H4 (cell line): ENCODE data around the gene PPIF. TPM values are rescaled to one million over a fixed set of nuclear protein-coding genes. Genes with fewer than 3 reads are reported as not detected.

Experiments
- DNase-seq: peaks from one replicate; pipeline ENCODE4 v3.0.0-alpha.2; 2015; ENCODE audit warnings: low spot score
- total RNA-seq: library from RNA; depleted of rRNA; stranded (reverse); fragments of >200 nt; shearing (Covaris generic); gene quantifications from 2 replicates; pipeline ENCODE4 v1.2.3, GENCODE V29; 2014; rRNA removed

The PPIF gene
- total RNA-seq, 1 experiment from 2014 or later: 52.3 TPM

GRCh38 chr10:79401015-79401921 is 54.0 kb downstream of the PPIF start:
- no peak for DNase-seq

- no peak for DNase-seq
These were observed 55.3 kb downstream of the PPIF start for GRCh38 chr10:79402625-79402946.

DNA sequence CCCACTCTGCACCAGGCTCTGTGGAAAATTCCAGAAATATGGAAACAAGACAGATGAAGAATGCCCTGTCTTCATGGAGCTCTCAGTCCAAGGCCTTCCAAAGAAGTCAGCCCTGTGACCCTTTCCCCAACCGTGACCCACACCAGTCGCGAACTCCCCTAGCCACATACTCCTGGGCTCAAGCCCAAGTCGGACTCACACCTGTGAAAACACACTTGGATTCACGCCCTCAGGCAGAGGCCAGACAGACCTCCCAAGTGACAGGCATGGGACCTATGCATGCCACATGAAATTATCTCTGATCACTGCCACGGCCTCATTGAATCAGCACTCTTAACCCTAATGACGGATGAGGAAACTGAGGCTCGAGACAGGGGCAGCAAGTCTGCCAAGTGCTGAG is 55.7 kb downstream of the PPIF start:
- no peak for DNase-seq

DNA sequence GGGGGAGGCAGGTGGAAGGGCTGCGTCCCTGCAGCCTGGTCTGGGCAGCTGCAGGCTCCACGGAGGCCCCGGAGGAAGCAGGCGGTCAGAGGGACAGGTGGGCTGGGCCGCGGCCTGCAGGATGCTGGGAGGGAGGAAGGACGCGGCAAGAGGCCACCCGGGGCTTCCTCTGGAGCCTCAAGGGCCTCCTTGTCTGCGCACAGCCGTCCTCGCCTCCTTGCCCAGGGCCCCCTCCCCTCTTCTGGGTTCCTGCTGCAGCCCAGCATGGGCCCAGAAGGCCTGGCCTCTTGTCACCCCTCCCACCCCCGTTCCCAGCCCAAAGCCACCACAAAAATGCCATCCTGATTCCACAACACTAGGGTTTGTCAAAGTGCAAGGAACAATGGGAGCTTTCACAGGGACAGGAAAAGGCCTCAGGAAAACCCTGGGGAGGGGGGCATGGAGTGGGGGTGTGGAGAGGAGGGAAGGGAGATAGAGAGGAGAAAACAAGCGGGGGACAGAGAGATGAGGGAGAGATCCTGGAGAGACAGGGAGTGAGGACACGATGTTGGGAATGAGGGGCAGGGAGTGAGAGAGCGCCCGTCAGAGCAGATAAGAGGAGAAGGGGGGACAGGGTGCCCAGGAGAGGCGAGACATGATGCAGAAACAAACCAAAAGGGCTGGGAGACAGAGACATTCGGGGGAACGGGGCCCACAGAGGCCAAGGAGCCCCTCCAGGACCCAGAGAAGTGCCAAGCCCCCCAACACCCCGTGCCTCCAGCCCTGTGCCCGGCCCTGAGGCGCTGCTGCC is 56.4 kb downstream of the PPIF start:
- peak; percentile 85 for DNase-seq

DNA sequence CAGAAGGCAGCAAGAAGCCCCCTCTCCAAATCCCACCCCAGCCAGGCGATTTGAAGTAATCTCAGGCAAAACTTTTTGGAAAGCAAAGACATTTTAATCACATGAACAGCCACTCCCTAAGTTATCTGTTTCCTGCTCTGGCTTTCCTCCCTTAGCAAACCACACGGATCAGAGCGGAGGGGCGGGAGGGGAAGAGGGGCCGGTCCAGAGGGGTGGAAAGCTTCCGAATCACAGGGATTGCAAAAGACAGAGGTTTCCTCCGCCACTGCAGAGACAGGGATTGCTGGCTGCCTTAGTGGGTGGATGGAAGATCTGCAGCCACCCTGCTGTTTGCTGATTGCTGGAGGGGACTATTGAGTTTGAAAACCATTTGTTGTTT is 57.0 kb downstream of the PPIF start:
- DNase-seq: peak; percentile 57

DNA sequence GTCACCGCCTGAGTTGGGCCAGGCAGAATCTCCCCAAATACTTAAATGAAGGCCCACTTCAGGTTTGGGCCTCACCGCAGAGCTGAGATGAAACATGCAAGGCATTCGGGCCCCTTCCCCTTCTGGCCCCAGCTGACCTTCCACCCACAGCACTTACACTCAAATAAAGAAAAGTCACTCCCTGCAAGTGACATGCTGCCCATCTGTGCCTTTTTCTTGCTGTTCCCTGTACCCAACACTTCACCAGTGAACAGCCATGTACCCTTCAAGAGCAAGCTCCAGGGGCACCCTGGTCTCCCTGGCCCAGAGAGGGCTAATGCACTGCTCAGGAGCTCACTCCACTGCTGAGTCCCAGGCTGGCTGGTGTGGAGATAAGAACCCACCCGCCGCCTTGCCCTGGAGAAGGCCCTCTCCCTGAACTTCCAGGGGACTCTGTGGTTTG is 57.4 kb downstream of the PPIF start:
- DNase-seq: no peak

Other genes with a start within 250 kb of the PPIF start
- 8.7 and 8.8 TPM in 2 replicates for gene ZCCHC24, start 98.2 kb downstream of the PPIF start, total RNA-seq
- gene EIF5AL1, start 165.1 kb downstream of the PPIF start, total RNA-seq: 0.68 and 0.81 TPM in 2 replicates
- not detected in 2 replicates for gene SFTPA2, start 212.9 kb downstream of the PPIF start, total RNA-seq